Psoas muscle (tissue), 8 donors: ENCODE measurements around the gene ALG8. TPM values are rescaled to one million over a fixed set of nuclear protein-coding genes. Genes with fewer than 3 reads are reported as not detected.
"Not testable (repeated sequence)": the region's sequence is repeated elsewhere in the genome, so short reads cannot be mapped to it uniquely, and the experiment has no call there.

Experiments used
- ATAC-seq, 4 donors: fragments of 200-7000 bp; cut with Tn5 transposase; one replicate each; pipeline ENCODE4 v1.9.1; 2020; ENCODE audit warnings: moderate library complexity in 3 of 4, mild to moderate bottlenecking in 2 of 4
- DNase-seq, 2 donors: peaks; one replicate each; pipeline ENCODE4 v3.0.0-alpha.2; 2020
- H3K27ac ChIP-seq: fragments of 200-600 bp; one replicate; pipeline ENCODE4 v1.8.0; 2022
- H3K27me3 ChIP-seq, 3 donors: fragments of 200-600 bp in 1 of 3; one replicate each; pipeline versions ENCODE4 v1.6.1 to v1.8.0; 2013 to 2022; ENCODE audit warnings: low read length in 2 of 3, mild to moderate bottlenecking in 2 of 3, moderate library complexity in 1 of 3; ENCODE audit not compliant: insufficient read depth in 3 of 3
- H3K36me3 ChIP-seq, 2 donors: fragments of 200-600 bp in 1 of 2; one replicate each; pipeline versions ENCODE4 v1.6.1 to v1.8.0; 2013 to 2022; ENCODE audit warnings: low read depth in 1 of 2, mild to moderate bottlenecking in 1 of 2, moderate library complexity in 1 of 2; ENCODE audit not compliant: insufficient read depth in 1 of 2
- H3K4me1 ChIP-seq: fragments of 200-600 bp; one replicate; pipeline ENCODE4 v1.8.0; 2022
- H3K4me3 ChIP-seq: fragments of 200-600 bp; one replicate; pipeline ENCODE4 v1.8.0; 2022; ENCODE audit warnings: mild to moderate bottlenecking
- H3K9me3 ChIP-seq: fragments of 200-600 bp; one replicate; pipeline ENCODE4 v1.8.0; 2022
- WGBS, 3 donors: extraction: QIAGEN DNeasy Blood & Tissue Kit; methylation state at CpG; one replicate each; pipeline versions ENCODE4 v1.1.6 to v1.1.7; 2013; 5-methylcytosine and 5-hydroxymethylcytosine counted together
- intact Hi-C, 2 donors: fragments of 100-400 bp; cut with DNase I; formaldehyde crosslinking; loops; one replicate each; pipeline versions ENCODE4 v1.11.0 to v1.14.2; 2022
- polyA plus RNA-seq, 3 donors: library from polyadenylated mRNA; stranded (reverse); fragments of 200-250 nt; gene quantifications; one replicate each; pipeline ENCODE4 v1.2.3, GENCODE V29; 2013
- total RNA-seq, 4 donors: library from RNA; stranded (reverse); fragmentation: NEBNext Ultra II Directional in 2 of 4; extraction: Animal tissue kit (Norgen Biotek cat#: 25700) in 2 of 4; gene quantifications; one replicate each; pipeline versions ENCODE4 v1.2.1 to v1.2.4, GENCODE V29; 2021 to 2023
- TF ChIP-seq, protein P1 (sequence below): fragments of 200-600 bp; IDR thresholded peaks from one replicate; pipeline ENCODE4 v1.8.0; 2022; ENCODE audit warnings: antibody characterized with exemption
- donor health status: healthy with polysubstance abuse.
- donor health status: DM: no; HTN: no; CAD: no; lungs with moderate emphysema.
- donor health status: Bipolar disorder and iron deficiency.
- donor health status: healthy.
- donor health status: DM: yes; HTN: yes; CAD: no.
- donor health status: DM: no; HTN: no; CAD: no.
- donor health status: DM: no; HTN: no; CAD: no.
- donor health status: DM: yes; HTN: yes; CAD: no.

ALG8 gene
- total and polyA plus RNA-seq, 7 donors: 9.1 to 15.7 (median 11.4) TPM

DNA sequence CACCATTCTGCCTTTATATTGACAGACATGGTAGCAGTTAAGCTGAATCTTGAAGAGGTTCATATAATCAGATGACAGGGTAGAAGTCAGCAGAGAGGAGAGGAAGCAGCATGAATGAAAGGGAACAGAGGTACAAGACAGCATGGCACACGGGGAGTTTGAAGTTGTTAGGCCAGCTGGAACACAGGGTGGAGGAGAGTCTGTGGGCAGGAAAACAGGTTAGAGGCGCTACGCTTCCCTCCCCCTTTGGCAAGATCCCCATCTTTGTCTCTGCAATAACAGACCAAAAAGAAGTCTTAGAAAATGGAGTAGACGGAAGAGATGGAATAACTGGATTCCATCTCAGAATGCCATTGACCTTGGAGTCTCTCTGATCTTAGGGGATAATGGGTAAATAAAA is 39.8 kb downstream of the ALG8 start:
- H3K27ac ChIP-seq: no peak overlapping the region
- intact Hi-C loops: no loop called here

DNA sequence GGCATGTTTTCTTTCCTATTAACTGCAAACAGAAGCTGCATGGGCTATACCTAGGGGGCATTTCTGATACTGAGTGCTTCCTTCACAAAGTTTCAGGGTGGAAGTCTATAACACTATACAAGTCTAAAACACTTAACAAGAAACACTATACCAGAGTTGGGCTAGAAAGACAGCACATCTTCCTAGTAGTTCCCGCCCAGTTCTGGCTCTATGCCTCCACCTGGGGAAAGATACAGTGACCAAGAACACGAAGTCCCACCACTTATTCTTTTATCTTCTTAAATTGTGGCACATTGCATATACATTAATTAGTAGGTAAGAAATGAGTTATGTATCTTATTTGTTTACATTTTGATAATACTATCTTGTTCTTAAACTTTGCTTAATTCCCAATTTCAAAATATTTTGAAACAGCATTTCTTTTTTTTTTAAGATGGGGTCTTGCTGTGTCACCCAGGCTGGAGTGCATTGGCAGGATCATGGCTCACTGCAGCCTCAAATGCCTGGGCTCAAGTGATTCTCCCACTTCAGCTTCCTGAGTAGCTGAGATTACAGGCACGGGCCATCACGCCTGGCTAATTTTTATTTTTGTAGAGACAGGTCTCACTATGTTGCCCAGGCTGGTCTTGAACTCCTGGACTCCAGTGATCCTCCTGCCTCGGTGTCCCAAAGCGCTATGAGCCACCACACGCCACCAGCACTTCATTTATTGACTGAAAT is 41.6 kb downstream of the ALG8 start:
- Histone ChIP-seq H3K4me1 (peaks cover 12% of the 10 kb centered on the region), H3K9me3 (no peaks in the 10 kb centered on the region), H3K36me3 (peaks cover 2 to 37% of the 10 kb centered on the region in 2 donors), H3K4me3 (no peak overlapping the region), H3K27ac (no peak overlapping the region), H3K27me3 (no peaks in the 10 kb centered on the region)
- intact Hi-C loops: no loop called here
- 83 to 98% (median 97%) methylated on average over 7 of the region's 7 CpGs for WGBS, 3 donors
- DNase-seq (no peak), ATAC-seq (no peak)
- TF ChIP-seq, protein P1, sequence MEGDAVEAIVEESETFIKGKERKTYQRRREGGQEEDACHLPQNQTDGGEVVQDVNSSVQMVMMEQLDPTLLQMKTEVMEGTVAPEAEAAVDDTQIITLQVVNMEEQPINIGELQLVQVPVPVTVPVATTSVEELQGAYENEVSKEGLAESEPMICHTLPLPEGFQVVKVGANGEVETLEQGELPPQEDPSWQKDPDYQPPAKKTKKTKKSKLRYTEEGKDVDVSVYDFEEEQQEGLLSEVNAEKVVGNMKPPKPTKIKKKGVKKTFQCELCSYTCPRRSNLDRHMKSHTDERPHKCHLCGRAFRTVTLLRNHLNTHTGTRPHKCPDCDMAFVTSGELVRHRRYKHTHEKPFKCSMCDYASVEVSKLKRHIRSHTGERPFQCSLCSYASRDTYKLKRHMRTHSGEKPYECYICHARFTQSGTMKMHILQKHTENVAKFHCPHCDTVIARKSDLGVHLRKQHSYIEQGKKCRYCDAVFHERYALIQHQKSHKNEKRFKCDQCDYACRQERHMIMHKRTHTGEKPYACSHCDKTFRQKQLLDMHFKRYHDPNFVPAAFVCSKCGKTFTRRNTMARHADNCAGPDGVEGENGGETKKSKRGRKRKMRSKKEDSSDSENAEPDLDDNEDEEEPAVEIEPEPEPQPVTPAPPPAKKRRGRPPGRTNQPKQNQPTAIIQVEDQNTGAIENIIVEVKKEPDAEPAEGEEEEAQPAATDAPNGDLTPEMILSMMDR: no peak

More for the DNA sequence above, 39.8 kb downstream of the ALG8 start:
- Histone ChIP-seq H3K4me3 (no peak overlapping the region), H3K27me3 (no peaks in the 10 kb centered on the region), H3K4me1 (peaks cover 12% of the 10 kb centered on the region), H3K9me3 (no peaks in the 10 kb centered on the region), H3K36me3 (peaks cover 2 to 46% of the 10 kb centered on the region in 2 donors)
- 75 to 88% (median 81%) methylated on average over 4 of the region's 4 CpGs for WGBS, 3 donors
- ATAC-seq (peak in 1 of 4 donors; percentile 40), DNase-seq (no peak)
- TF ChIP-seq, protein P1: no peak

DNA sequence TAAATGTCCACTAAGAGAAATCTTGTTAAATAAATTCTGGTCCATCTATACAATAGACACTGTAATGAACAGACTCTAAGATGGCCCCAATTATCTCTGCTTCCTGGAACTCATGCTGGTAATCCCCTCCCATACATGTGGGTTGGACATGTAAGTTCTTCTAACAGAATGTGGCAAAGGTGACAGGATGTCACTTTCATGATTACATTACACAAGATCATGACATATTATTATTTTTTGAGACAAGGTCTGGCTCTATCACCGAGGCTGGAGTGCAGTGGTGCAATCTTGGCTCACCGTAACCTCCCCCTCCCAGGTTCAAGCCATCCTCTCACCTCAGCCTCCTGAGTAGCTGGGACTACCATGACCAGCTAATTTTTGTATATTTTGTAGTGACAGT is 45.2 kb downstream of the ALG8 start:
- Histone ChIP-seq H3K27ac (no peak overlapping the region), H3K9me3 (no peaks in the 10 kb centered on the region), H3K27me3 (no peaks in the 10 kb centered on the region), H3K36me3 (peaks cover 2 to 9% of the 10 kb centered on the region in 2 donors), H3K4me3 (no peak overlapping the region), H3K4me1 (no peaks in the 10 kb centered on the region)
- TF ChIP-seq, protein P1: no peak
- WGBS, 3 donors: 86 to 95% (median 89%) methylated on average over 2 of the region's 2 CpGs
- no peak for ATAC-seq
- intact Hi-C loops: no loop called here
- no peak for DNase-seq

DNA sequence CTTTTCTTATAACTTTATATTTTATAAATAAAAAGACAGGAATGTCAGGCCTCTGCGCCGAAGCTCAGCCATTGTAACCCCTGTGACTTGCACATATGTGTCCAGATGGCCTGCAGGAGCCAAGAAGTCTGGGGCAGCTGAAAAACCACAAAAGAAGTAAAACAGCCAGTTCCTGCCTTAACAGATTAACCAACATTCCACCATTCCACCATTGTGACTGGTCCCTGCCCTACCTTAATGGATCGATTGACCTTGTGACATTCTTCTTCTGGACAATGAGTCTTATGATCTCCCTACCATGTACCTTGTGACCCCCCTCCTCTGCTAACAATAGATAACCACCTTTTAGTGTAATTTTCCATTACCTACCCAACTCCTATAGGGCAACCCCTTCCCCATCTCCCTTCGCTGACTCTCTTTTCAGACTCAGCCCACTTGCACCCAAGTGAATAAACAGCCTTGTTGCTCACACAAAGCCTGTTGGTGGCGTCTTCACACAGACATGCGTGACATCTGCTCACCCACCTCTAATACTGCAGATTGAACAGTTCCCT is 52.8 kb downstream of the ALG8 start:
- ATAC-seq, H3K36me3 ChIP-seq, H3K27me3 ChIP-seq, DNase-seq, intact Hi-C loops, H3K4me1 ChIP-seq, H3K4me3 ChIP-seq, H3K27ac ChIP-seq, H3K9me3 ChIP-seq: not testable (repeated sequence)
- WGBS, 3 donors: 82 to 88% (median 84%) methylated on average over 6 of the region's 6 CpGs

DNA sequence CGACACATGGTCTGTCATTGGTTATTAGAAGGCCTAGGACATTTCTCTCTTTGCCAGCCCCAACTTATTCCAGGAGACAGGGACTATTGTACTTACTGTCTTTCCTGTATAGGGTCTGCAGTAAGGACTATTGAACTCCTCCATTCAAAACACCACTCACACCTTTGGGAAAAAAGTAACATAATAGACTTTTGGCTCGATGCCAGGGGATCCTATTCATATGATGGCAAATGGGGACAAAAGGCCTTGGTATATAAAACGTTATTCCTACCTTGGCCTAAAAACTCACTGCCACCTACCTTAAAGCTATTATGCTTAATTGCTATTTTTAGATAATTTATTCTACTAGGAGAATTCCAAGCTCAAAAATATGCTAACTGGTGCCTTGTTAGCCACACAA is 53.5 kb downstream of the ALG8 start:
- no peak for ATAC-seq
- 42 to 63% (median 50%) methylated on average over 3 of the region's 3 CpGs for WGBS, 3 donors
- Histone ChIP-seq H3K4me1 (no peaks in the 10 kb centered on the region), H3K4me3 (no peak overlapping the region), H3K36me3 (no peaks in the 10 kb centered on the region), H3K27me3 (no peaks in the 10 kb centered on the region), H3K9me3 (no peaks in the 10 kb centered on the region), H3K27ac (no peak overlapping the region)
- no peak for DNase-seq
- intact Hi-C loops: no loop called here
- TF ChIP-seq, protein P1: no peak

DNA sequence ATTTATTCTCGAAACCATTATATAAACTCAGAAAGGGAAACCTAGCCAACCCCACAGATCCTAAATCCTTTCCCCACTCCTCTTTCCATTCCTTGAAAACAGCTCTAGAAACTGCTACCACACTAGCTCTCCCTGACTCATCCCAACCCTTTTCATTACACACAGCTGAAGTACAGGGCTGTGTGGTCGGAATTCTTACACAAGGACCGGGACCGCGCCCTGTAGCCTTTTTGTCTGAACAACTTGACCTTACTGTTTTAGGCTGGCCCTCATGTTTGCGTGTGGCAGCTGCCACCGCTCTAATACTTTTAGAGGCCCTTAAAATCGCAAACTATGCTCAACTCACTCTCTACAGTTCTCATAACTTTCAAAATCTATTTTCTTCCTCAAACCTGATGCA is 54.9 kb downstream of the ALG8 start:
- not testable (repeated sequence) for H3K36me3 ChIP-seq, DNase-seq, H3K4me1 ChIP-seq, H3K27me3 ChIP-seq, H3K9me3 ChIP-seq, ATAC-seq, H3K4me3 ChIP-seq, H3K27ac ChIP-seq
- intact Hi-C loops: loop anchor here in 1 of 2 donors (5.0 kb wide), 1 partner anchor 53 kb away; the partner anchor contains the start of gene ALG8
- 93 to 94% (median 94%) methylated on average over 8 of the region's 8 CpGs for WGBS, 3 donors
